HEK293 (cell line): ENCODE data around the gene IDUA.

Experiments
- SP3 ChIP-seq: fragments of 450-650 bp; formaldehyde crosslinking; IDR thresholded peaks from 2 replicates; pipeline ENCODE4 v1.5.1; 2016; ENCODE audit warnings: missing biosample characterization, missing genetic modification characterization
- ZBTB7A ChIP-seq: fragments of 450-650 bp; formaldehyde crosslinking; IDR thresholded peaks from 2 replicates; pipeline ENCODE4 v1.5.1; 2016; ENCODE audit warnings: low read depth, missing biosample characterization, missing genetic modification characterization
- ZFP69B ChIP-seq: fragments of 450-650 bp; formaldehyde crosslinking; IDR thresholded peaks from 2 replicates; pipeline ENCODE4 v1.5.1; 2016; ENCODE audit warnings: missing biosample characterization, missing genetic modification characterization
- ZNF133 ChIP-seq: fragments of 450-650 bp; formaldehyde crosslinking; IDR thresholded peaks from 2 replicates; pipeline ENCODE4 v1.5.1; 2016; ENCODE audit warnings: missing biosample characterization, missing genetic modification characterization
- ZNF138 ChIP-seq: fragments of 450-650 bp; formaldehyde crosslinking; IDR thresholded peaks from 2 replicates; pipeline ENCODE4 v1.5.1; 2016; ENCODE audit warnings: missing biosample characterization, missing genetic modification characterization, borderline replicate concordance
- ZNF157 ChIP-seq: fragments of 450-650 bp; formaldehyde crosslinking; IDR thresholded peaks from 2 replicates; pipeline ENCODE4 v1.5.1; 2016; ENCODE audit warnings: missing biosample characterization, missing genetic modification characterization
- ZNF302 ChIP-seq: fragments of 450-650 bp; formaldehyde crosslinking; IDR thresholded peaks from 2 replicates; pipeline ENCODE4 v1.5.1; 2016; ENCODE audit warnings: missing biosample characterization, missing genetic modification characterization, low read depth
- ZNF350 ChIP-seq: fragments of 450-650 bp; formaldehyde crosslinking; IDR thresholded peaks from 2 replicates; pipeline ENCODE4 v1.5.0; 2017; ENCODE audit warnings: missing biosample characterization, mild to moderate bottlenecking, missing genetic modification characterization
- ZNF416 ChIP-seq: fragments of 450-650 bp; formaldehyde crosslinking; IDR thresholded peaks from 2 replicates; pipeline ENCODE4 v1.5.1; 2016; ENCODE audit warnings: missing biosample characterization, missing genetic modification characterization
- ZNF473 ChIP-seq: fragments of 450-650 bp; formaldehyde crosslinking; IDR thresholded peaks from 2 replicates; pipeline ENCODE4 v1.5.1; 2017; ENCODE audit warnings: missing biosample characterization, missing genetic modification characterization
- ZNF48 ChIP-seq: fragments of 450-650 bp; formaldehyde crosslinking; IDR thresholded peaks from 2 replicates; pipeline ENCODE4 v1.5.1; 2016; ENCODE audit warnings: missing biosample characterization, missing genetic modification characterization
- ZNF777 ChIP-seq: fragments of 450-650 bp; formaldehyde crosslinking; IDR thresholded peaks from 2 replicates; pipeline ENCODE4 v1.5.1; 2017; ENCODE audit warnings: missing biosample characterization, missing genetic modification characterization, borderline replicate concordance
- TF ChIP-seq, protein P1 (sequence below): fragments of 450-650 bp; formaldehyde crosslinking; IDR thresholded peaks from 2 replicates; pipeline ENCODE4 v1.5.1; 2016; ENCODE audit warnings: missing biosample characterization, missing genetic modification characterization

GRCh38 chr4:1042352-1043055 is 55.7 kb downstream of the IDUA start:
- no peak for TF ChIP-seq ZNF138 (tag by site-specific recombination)
- TF ChIP-seq, protein P1, sequence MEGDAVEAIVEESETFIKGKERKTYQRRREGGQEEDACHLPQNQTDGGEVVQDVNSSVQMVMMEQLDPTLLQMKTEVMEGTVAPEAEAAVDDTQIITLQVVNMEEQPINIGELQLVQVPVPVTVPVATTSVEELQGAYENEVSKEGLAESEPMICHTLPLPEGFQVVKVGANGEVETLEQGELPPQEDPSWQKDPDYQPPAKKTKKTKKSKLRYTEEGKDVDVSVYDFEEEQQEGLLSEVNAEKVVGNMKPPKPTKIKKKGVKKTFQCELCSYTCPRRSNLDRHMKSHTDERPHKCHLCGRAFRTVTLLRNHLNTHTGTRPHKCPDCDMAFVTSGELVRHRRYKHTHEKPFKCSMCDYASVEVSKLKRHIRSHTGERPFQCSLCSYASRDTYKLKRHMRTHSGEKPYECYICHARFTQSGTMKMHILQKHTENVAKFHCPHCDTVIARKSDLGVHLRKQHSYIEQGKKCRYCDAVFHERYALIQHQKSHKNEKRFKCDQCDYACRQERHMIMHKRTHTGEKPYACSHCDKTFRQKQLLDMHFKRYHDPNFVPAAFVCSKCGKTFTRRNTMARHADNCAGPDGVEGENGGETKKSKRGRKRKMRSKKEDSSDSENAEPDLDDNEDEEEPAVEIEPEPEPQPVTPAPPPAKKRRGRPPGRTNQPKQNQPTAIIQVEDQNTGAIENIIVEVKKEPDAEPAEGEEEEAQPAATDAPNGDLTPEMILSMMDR (tag by site-specific recombination) = no peak
- TF ChIP-seq ZNF777 (tag by site-specific recombination) = no peak
- TF ChIP-seq ZNF48 (tag by site-specific recombination) = no peak
- no peak for TF ChIP-seq SP3 (tag by site-specific recombination)
- no peak for TF ChIP-seq ZFP69B (tag by site-specific recombination)
- TF ChIP-seq ZNF350 (tag by site-specific recombination) = no peak
- no peak for TF ChIP-seq ZNF133 (tag by site-specific recombination)
- no peak for TF ChIP-seq ZNF157 (tag by site-specific recombination)
- no peak for TF ChIP-seq ZNF302 (tag by site-specific recombination)
- TF ChIP-seq ZBTB7A (tag by site-specific recombination) = no peak
- TF ChIP-seq ZNF473 (tag by site-specific recombination) = no peak
- TF ChIP-seq ZNF416 (tag by site-specific recombination) = no peak
